ENCODE measurements around the gene PMPCA. TPM values are rescaled to one million over a fixed set of nuclear protein-coding genes. Genes with fewer than 3 reads are reported as not detected.
A peak's percentile ranks its signal among the peaks of the same experiment; 100 is the strongest.
"Not testable (repeated sequence)": the region's sequence is repeated elsewhere in the genome, so short reads cannot be mapped to it uniquely, and the experiment has no call there.

The PMPCA gene
- total RNA-seq, 1 donor from 2014 or later, result 59.3 TPM

DNA sequence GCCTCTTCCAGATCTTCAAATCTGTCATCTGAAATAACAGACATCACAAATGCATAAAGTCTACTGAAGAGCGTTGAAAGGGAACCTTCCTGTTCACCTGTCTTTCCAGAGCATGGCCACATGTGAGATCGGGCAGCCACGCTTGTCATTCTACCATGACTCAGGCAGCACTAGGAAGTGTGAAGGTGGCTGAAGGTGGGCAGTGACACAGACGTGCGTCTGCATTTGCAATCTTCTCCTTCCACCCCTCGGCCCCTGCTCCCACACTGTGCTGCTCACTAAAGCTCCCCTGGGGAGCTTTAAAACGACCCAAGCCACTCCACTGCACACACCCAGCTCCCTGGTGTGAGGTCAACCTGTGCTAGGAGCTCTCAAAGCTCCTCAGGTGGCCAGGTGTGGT lies 2.5 kb upstream of the PMPCA start:
- DNase-seq (ENCODE audit: low spot score), result no peak
- ATAC-seq, result no peak

DNA sequence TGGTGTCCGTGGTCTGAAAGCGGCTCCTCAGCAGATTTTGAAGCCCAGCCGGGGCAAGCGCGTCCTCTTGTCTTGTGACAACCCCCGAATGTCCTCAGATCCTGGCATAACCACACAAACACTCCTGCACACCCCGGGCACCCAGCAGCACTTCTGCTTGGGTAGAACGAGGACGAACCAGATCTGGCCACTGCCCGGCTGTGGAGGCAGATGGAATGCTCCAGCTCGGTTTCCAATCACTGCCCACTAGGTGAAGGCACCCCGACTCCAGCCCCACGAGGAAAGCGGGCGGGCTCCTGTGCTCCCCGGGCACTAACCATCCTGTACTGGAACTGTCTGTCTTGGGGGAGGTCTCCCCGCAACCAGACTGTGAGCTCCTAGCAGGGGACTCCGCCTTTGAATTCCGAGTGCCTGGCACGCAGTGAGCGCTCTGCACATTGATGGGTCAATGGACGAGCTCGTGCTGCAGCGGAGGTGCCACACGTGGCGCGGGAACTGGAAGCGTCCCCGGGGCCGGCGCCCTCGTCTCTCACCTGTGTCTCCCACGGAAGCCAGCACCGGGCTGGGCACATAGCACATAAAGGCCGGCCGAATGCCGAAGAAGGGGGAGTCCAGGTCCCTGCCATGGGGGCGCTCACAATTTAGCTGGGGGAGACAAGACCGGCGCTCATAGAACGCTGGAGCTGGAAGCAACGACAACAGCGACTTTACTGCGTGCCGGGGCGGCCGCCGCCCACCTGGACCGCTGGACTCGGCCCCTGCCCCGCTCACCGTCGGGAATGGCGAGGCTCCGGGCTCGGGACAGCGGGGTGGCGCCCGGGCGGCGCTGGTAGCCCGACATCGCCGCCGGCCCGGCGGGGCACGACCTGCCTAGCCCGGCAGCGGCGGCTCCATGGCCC lies 652 bp upstream of the PMPCA start:
- peak; percentile 71 for ATAC-seq
- peak; percentile 74 for DNase-seq (ENCODE audit: low spot score)

DNA sequence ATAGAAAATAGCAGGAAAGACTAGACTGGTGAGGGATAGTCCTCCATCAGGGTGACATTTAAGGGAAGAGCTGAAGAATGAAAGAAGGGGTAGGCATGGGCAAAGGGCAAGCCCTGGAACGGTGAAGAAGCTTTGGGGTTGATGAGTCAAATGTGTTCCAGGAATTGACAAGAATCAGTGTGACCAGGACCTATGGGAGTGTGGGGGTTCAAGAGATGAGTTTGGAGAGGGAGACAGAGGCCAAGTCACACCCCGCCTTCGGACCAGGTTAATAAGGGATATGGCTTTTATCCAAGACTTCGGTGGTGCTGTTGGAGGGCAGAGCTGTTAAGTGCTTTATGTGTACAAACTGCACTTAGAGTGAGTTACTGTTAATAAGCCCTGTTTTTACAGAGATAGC lies 920 bp downstream of the PMPCA start:
- no peak for ATAC-seq
- no peak for DNase-seq (ENCODE audit: low spot score)

DNA sequence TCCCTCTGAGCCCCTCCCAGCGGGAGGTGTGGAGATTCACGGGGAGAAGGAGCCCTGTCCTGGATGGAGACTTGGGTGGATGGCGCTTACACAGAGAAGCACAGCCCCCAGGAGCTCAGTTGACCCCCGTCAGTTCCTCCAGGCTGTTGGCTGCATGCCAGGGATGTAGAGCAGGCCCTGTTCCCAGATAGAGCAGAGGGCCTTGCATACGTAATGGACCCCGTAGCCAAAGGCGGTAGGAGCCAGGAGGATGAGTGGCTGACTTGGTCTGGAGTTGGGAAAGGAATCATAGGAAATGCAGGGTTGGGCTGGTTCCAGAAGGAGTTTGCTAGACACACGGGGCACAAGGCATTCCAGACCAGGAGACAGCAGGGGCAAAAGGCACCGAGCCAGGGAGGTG lies 2.5 kb downstream of the PMPCA start:
- DNase-seq (ENCODE audit: low spot score) (no peak), ATAC-seq (no peak)

DNA sequence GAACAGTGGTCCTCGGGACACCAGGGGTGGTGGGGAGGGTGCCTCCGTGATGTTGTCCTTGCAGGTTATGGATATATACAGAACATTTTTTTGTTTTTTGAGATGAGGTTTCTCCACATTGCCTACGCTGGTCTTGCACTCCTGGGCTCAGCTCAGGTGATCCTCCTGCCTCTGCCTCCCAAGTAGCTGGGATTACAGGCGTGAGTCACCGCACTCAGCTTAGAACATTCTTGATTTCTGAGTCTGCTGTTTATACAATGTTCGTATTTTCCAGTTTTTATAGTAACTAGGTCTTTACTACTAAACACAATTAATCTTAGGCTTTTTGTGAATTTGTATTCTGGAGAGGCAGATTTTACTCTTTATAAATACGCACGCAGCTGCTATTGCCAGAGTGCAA lies 6.0 kb downstream of the PMPCA start:
- no peak for DNase-seq (ENCODE audit: low spot score)

DNA sequence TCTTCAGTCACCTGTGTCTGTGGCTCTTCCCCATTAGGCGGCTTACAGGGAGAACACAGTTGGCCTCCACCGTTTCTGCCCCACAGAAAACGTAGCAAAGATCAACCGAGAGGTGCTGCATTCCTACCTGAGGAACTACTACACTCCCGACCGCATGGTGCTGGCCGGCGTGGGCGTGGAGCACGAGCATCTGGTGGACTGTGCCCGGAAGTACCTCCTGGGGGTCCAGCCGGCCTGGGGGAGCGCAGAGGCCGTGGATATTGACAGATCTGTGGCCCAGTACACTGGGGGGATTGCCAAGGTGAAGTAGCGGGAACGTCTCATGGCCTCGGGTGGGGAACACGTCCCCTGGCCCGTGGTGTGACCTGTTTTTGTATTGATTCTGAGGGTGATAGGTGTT lies 6.5 kb downstream of the PMPCA start:
- ATAC-seq (no peak), DNase-seq (ENCODE audit: low spot score) (no peak)

More for the DNA sequence above, 6.0 kb downstream of the PMPCA start:
- ATAC-seq, result no peak

DNA sequence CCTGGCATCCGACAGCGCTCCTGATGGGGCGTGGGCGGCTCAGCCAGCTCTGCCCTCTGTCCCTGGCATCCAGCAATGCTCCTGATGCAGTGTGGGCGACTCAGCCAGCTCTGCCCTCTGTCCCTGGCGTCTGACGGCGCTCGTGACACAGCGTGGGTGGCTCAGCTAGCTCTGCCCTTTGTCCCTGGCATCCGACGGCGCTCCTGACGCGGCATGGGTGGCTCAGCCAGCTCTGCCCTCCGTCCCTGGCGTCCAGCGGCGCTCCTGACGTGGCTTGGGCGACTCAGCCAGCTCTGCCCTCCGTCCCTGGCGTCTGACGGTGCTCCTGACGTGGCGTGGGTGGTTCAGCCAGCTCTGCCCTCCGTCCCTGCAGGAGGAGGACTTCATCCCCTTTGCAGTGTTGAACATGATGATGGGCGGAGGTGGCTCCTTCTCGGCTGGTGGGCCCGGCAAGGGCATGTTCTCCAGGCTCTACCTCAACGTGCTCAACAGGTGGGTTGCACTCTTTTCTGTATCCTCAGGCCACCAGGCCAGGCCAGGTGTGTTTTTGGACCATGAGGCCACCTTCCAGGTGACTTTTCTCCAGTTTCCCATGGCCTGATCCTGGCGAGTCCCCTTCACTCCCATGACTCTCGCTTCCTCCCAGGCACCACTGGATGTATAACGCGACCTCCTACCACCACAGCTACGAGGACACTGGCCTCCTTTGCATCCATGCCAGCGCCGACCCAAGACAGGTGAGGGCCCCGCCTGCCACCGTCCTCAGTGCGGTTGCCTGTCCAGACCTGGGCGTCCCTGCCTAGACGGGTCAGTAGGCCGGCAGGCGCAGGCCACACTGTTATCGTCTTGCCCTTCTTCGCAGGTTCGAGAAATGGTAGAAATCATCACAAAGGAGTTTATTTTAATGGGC lies 8.0 kb downstream of the PMPCA start:
- peak; percentile 88 for ATAC-seq
- DNase-seq (ENCODE audit: low spot score), result peak; percentile 96

DNA sequence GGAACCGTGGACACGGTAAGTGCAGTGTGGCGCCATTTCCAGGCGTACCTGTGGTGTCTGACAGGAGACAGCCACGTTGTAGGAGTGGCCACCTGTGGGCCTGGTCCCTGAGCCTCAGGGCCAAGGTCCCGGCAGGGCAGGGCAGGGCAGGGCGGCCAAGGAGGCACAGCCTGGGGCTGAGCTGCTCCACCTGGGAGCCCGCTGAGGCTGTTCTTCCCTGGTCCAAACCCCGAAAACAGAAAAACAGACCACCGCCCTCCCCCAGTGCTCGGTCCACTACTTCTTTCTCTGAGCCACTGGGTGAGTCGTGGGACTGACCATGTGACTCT lies 8.6 kb downstream of the PMPCA start:
- ATAC-seq (peak; percentile 12), DNase-seq (ENCODE audit: low spot score) (no peak)

DNA sequence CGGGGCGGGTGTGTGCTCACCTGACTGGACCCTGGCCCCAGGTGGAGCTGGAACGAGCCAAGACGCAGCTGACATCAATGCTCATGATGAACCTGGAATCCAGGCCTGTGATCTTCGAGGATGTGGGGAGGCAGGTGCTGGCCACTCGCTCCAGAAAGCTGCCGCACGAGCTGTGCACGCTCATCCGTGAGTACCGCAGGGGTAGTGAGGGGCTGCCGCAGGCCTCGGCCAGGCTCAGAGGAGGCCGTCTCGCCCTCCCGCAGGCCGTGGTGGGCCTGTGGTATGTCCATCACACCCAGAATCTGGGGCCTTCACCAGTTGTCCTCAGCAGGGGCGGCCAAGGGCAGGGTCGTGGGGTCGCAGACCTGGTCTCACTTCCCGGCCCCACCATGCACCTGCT lies 11.3 kb downstream of the PMPCA start:
- no peak for DNase-seq (ENCODE audit: low spot score)

DNA sequence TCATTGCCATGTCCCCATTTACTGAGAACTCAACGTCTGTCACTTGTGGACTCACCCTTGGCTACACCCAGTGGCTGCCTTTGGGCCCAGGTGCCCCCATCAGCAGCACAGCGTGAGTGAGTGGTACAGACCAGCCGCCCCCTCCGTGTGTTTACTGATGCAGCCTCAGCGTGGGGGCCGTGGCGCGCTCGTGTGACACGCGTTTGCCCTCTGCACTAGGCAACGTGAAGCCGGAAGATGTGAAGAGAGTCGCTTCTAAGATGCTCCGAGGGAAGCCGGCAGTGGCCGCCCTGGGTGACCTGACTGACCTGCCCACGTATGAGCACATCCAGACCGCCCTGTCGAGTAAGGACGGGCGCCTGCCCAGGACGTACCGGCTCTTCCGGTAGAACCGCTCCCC lies 12.4 kb downstream of the PMPCA start:
- ATAC-seq, result no peak
- DNase-seq (ENCODE audit: low spot score), result no peak

More for the DNA sequence above, 11.3 kb downstream of the PMPCA start:
- ATAC-seq, result no peak

DNA sequence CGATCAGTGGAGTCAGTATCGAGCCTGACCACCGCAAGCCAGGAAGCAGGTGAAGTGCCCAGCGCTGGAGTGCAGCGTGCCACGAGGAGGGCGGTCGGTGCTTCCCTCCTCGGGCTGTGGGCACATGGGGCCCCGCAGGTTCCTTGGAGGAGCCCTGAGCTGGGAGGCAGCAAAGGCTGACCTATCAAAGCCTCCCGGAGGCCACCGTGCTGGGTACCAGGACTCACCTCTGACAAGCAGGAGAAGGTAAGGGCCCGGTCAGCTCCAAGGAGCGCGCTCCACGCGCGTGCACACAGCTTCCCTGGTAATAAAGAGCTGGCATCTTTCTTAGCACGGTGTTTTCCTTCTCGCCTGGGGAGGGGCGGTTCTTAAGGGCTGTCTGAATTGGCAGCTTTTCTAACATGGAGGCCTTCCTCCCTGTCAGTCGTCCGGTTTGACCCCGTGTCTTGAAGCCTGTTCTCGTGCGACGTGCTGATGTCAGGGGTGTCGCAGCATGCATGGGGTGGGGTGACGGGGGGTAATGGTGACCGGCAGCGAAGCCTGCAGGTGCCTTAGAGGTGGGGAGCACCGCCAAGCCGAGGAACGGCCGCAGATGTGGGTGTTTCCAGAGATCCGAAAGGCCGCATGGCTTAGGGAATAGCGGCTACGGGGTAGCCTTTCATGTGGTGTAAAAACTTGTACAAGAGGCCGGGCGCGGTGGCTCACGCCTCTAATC lies 13.1 kb downstream of the PMPCA start:
- ATAC-seq, result no peak
- DNase-seq (ENCODE audit: low spot score), result no peak

DNA sequence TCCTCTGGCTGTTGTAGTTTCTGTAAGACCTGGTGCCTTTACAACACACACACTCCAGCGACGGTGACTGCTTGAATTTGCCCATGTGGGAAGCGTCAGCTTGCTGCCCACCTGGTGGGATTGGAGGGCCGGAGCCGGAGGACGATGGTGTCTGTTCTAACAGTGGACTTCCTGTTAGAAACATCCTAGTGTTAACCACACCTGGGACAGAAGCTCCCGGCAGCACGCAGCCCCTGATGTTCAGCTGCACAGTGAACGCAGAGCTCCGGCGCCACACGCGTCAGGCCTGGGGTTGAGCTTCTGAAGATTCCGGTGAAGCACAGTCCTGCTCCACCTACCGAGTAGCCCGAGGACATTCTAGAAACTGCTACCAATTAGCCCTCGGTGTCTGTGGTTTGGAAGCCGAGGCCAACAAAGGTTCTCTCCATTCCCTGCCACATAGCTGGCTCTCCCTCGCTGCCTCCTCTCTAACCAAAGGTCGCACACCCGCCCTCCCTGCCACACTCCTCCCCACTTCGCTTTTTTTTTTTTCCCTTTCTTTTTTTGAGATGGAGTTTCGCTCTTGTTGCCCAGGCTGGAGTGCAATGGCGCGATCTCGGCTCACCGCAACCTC lies 14.4 kb downstream of the PMPCA start:
- no peak for DNase-seq (ENCODE audit: low spot score)
- no peak for ATAC-seq

DNA sequence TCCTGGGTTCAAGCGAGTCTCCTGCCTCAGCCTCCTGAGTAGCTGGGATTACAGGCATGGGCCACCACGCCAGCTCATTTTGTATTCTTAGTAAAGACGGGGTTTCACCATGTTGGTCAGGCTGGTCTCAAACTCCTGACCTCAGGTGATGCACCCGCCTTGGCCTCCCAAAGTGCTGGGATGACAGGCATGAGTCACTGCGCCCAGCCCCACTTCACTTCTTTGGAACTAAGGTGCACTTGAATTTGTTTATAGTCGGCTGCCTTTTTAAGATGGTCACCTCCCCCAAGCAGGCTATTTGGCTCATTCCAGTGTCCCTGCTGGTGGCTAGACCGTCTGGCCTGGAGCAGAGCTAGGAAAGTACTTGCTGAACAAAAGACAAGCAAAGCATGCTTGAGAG lies 14.9 kb downstream of the PMPCA start:
- DNase-seq (ENCODE audit: low spot score); ATAC-seq: not testable (repeated sequence)

DNA sequence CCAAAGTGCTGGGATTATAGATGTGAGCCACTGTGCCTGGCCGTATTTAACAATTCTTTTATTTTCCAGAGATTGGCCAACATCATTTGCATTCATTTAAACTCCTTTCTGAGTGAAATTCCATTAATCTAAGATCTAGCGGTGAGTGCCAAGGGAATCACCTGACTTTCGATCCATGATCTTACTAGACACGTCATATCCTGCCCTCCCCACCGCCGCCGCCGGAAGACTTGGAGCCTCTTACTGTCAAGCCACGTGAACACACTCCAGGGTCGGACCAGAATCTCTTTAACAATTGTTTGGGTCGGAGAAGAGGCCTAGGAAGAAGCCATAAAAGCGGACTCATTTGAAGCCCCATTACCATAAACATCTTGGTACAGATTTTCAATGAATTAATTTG lies 16.3 kb downstream of the PMPCA start:
- DNase-seq (ENCODE audit: low spot score), result no peak
- no peak for ATAC-seq

DNA sequence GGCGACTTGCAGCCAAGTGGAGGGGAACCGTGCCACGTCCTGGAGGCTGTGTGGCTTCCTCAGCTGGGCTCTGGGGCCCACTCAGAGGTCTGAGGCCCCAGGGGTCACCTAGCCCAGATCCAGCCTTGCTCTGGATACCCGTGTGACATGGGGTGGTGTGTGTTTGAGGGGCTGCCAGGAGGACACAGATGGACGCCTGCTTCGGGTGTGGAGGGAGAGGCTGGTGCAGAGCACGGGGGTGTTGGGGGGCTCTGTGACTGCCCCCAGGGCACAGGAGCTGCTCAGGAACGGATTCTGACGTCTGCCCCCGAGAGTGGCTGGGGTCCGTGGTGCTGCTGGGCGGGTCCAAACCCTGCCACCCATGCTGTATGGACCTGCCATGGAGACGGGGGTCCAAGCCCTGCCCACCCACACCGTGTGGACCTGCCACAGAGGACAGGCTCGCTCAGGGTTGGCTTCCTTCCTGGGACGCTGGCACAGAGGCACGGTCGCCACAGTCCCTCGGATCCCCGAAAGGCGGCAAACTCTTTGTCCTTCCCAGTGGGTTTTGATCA lies 18.7 kb downstream of the PMPCA start:
- ATAC-seq, result peak; percentile 4
- DNase-seq (ENCODE audit: low spot score), result no peak

DNA sequence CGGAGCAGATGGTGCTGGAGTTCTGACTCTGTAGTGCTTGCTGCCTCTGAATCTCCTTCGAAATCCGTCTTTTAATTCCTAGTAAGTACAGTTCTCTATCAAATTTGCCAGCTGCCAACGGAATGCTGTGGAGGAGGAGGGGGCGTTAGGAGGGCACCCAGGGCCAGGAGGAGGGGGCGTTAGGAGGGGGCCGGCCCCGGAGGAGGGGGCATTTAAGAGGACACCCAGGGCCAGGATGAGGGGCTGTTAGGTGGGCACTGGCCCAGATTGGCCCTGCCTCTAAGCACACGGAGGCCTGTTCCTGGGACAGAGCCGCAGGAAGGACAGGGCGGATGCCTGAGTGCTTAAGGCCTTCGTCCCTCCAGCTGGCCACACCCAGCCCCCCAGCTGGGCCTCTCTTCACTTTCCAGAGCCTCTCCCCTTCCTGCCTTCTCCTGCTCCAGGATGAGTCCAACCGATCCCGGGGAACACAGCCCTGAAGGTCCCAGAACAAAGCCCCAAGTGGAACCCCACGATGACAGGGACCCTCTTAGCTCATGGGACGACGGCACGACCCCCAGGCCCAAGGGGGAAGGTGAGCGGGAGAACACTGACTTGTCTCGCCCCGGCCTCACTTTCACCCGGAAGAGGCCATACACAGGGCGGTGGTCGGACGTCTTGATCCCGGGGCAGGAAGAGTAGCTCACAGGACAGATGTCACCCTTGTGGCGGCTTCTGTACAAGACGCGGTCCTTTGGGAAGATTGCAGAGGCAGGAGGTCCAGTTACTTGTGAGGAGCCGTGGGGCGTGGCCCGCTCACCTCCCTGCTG lies 19.4 kb downstream of the PMPCA start:
- DNase-seq (ENCODE audit: low spot score), result no peak
- peak; percentile 21 for ATAC-seq

DNA sequence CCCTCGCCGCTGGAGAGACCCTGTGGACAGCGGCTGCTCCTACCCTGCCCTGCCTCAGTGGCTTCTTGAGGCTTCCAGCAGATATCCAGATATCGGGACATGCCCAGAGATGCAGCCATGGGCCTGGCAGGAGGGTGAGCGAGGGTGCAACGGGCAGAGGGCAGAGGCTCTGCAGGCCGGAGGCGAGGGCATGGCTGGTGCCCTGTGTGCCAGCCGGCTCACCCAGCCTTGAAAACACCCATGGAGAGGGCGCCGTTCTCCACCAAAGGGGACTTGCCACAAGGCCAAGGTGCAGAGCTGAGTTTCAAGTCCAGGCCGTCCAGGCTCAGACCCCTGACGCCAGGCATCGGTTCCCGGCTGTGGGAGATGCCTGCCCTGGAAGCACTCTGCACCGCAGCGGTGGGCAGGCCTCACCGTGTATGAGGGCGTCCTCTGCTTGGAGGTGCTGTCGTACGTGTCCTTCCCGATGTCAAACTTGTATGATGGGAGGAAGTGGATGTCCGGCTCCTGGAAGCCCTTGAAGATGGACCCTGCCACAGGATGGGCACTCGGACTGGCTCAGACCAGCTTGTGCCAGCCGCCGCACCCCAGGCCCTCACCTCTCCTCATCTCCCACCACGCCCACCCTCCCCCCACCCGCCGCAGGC lies 20.3 kb downstream of the PMPCA start:
- ATAC-seq, result peak; percentile 20
- DNase-seq (ENCODE audit: low spot score), result no peak

DNA sequence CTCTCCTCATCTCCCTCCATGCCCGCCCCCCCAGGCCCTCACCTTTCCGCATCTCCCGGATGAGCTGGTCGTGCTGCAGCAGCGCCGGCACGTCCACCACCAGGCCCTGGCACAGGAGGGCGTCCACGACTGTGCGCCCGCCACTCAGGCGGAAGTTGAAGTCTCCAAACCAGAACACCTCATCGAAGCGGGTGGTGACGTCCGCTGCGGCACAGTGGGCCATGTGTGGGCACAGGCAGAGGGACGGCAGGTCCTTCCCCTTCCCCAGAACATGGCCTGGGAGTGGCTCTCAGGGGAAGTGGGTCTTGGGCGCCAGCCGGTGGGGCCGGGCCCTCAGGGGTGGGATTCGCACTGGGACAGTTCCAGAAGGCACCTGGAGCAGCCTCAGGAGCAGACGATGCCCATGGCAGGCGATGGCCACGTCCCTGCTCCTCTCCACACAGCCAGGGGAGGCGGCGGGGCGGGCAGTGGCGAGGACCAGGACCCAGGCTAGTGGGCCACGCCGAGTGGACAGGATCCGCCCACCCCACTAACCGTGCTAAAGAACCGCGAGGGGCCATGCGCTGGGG lies 21.4 kb downstream of the PMPCA start:
- ATAC-seq (no peak), DNase-seq (ENCODE audit: low spot score) (no peak)

DNA sequence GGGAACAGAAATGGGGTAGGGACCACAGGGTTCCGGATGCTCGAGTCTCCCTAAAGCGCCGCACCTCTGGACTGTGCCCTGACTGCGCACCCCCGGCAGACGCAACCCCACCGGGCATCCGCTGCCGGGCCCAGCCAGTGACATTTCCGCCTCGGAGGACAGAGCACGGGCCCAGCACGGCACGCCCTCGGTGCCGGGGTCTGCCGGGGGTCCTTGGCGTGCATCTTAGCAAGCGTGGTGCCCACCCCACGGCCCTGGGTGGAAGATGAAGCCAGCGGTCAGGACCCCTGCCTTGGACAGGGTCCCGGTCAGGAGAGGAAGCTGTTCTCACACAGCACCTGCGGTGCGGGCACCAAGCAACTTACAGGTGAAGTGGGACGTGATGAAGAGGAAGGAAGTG lies 22.1 kb downstream of the PMPCA start:
- no peak for DNase-seq (ENCODE audit: low spot score)
- ATAC-seq, result no peak
